Activated CD4-positive, alpha-beta T cell treated with anti-CD3 and anti-CD28 coated beads, Interleukin-2, amount 10 ng/mL, durations not matched to agents 7 days and 5 days (primary cell): ENCODE results near the gene PLEKHM3. TPM values are rescaled to one million over a fixed set of nuclear protein-coding genes. Genes with fewer than 3 reads are reported as not detected.

ENCODE experiments used
- CTCF ChIA-PET: fragments of 350-600 bp; sonication (Branson Sonifier 250); formaldehyde crosslinking; loops from one replicate; lab custom pipeline; 2021; ENCODE audit warnings: antibody characterized with exemption; lab: Charles Lee
- POLR2A ChIA-PET: fragments of 350-600 bp; sonication (Branson Sonifier 250); formaldehyde crosslinking; loops from one replicate; lab custom pipeline; 2021; ENCODE audit warnings: antibody characterized with exemption; lab: Charles Lee
- DNase-seq: peaks from one replicate; pipeline ENCODE4 v3.0.0-alpha.2; 2020
- H3K27ac Mint-ChIP-seq: one replicate; pipeline ENCODE4 v1.8.0; 2021; ENCODE audit warnings: mild to moderate bottlenecking, moderate library complexity, mixed read lengths
- H3K27me3 Mint-ChIP-seq: one replicate; pipeline ENCODE4 v1.8.0; 2021; ENCODE audit warnings: mixed read lengths
- H3K36me3 Mint-ChIP-seq: one replicate; pipeline ENCODE4 v1.8.0; 2021; ENCODE audit warnings: low read depth, mixed read lengths
- H3K4me1 Mint-ChIP-seq: one replicate; pipeline ENCODE4 v1.8.0; 2021; ENCODE audit warnings: mixed read lengths
- H3K4me3 Mint-ChIP-seq: one replicate; pipeline ENCODE4 v1.8.0; 2021; ENCODE audit warnings: mild to moderate bottlenecking, moderate library complexity, mixed read lengths
- H3K9me3 Mint-ChIP-seq: one replicate; pipeline ENCODE4 v1.8.0; 2021; ENCODE audit warnings: mixed read lengths
- total RNA-seq, 2 experiments: library from RNA; stranded (reverse); gene quantifications; one replicate each; pipeline ENCODE4 v1.2.3, GENCODE V29; 2021

PLEKHM3 gene
- 1 to 10 TPM; 6.7 to 7.7 TPM for total RNA-seq

GRCh38 chr2:208025037-208025813 lies at the start of gene PLEKHM3:
TSS of gene PLEKHM3 (minus strand) at chr2:208025527. CDS start at chr2:208001639, 23,888 bp downstream.
- peaks cover 2% of the 10 kb centered on the region for H3K36me3 Mint-ChIP-seq
- H3K4me1 Mint-ChIP-seq, result peaks cover 25% of the 10 kb centered on the region
- no peaks in the 10 kb centered on the region for H3K27me3 Mint-ChIP-seq
- peak within 1 kb of the TSS; percentile 93 for H3K27ac Mint-ChIP-seq
- DNase-seq, result peak; percentile 74
- H3K4me3 Mint-ChIP-seq, result peak within 1 kb of the TSS; percentile 94
- POLR2A ChIA-PET, result interaction anchor here (0.6 to 0.8 kb wide), 2 partner anchors 457 to 860 kb away, joined by 3 to 5 read pairs; no protein-coding TSS in a partner anchor
- H3K9me3 Mint-ChIP-seq, result no peaks in the 10 kb centered on the region
- CTCF ChIA-PET, result interaction anchor here (0.6 to 1.5 kb wide), 3 partner anchors 16 to 259 kb away, joined by 3 to 8 read pairs (median 4); no protein-coding TSS in a partner anchor

GRCh38 chr2:208074610-208075356 lies 49.5 kb upstream of the PLEKHM3 start:
- no peak overlapping the region for H3K4me3 Mint-ChIP-seq
- DNase-seq, result no peak
- H3K27ac Mint-ChIP-seq, result no peak overlapping the region
- no peaks in the 10 kb centered on the region for H3K36me3 Mint-ChIP-seq
- ChIA-PET POLR2A (no interaction called here), CTCF (interaction anchor here (1.0 kb wide), 1 partner anchor 9 kb away, joined by 3 read pairs; no protein-coding TSS in a partner anchor)
- no peaks in the 10 kb centered on the region for H3K4me1 Mint-ChIP-seq
- peaks cover 10% of the 10 kb centered on the region for H3K27me3 Mint-ChIP-seq
- no peaks in the 10 kb centered on the region for H3K9me3 Mint-ChIP-seq

GRCh38 chr2:208072250-208072892 lies 47.0 kb upstream of the PLEKHM3 start:
- H3K4me3 Mint-ChIP-seq, result no peak overlapping the region
- H3K4me1 Mint-ChIP-seq, result no peaks in the 10 kb centered on the region
- peak; percentile 67 for DNase-seq
- H3K27ac Mint-ChIP-seq, result no peak overlapping the region
- ChIA-PET CTCF (interaction anchor here (0.9 to 1.0 kb wide), 2 partner anchors 66 to 500 kb away, joined by 3 read pairs; no protein-coding TSS in a partner anchor), POLR2A (no interaction called here)
- no peaks in the 10 kb centered on the region for H3K36me3 Mint-ChIP-seq
- peaks cover 1% of the 10 kb centered on the region for H3K27me3 Mint-ChIP-seq
- H3K9me3 Mint-ChIP-seq, result no peaks in the 10 kb centered on the region

- ChIA-PET CTCF (interaction anchor here (1.5 kb wide), 1 partner anchor 13 kb away, joined by 3 read pairs; no protein-coding TSS in a partner anchor), POLR2A (no interaction called here)
- Mint-ChIP-seq H3K9me3 (no peaks in the 10 kb centered on the region), H3K36me3 (no peaks in the 10 kb centered on the region), H3K4me1 (no peaks in the 10 kb centered on the region), H3K27me3 (peaks cover under 1% of the 10 kb centered on the region), H3K27ac (no peak overlapping the region), H3K4me3 (no peak overlapping the region)
- no peak for DNase-seq
Observed at GRCh38 chr2:208069186-208069585, 43.9 kb upstream of the PLEKHM3 start.

GRCh38 chr2:208066016-208066415 lies 40.7 kb upstream of the PLEKHM3 start:
- POLR2A ChIA-PET, result no interaction called here
- no peak for DNase-seq
- Mint-ChIP-seq H3K27me3 (peaks cover 2% of the 10 kb centered on the region), H3K27ac (no peak overlapping the region), H3K9me3 (no peaks in the 10 kb centered on the region), H3K4me1 (no peaks in the 10 kb centered on the region), H3K4me3 (no peak overlapping the region), H3K36me3 (no peaks in the 10 kb centered on the region)
- CTCF ChIA-PET, result interaction anchor here (0.9 kb wide), 1 partner anchor 8 kb away, joined by 3 read pairs; no protein-coding TSS in a partner anchor

- Mint-ChIP-seq H3K36me3 (no peaks in the 10 kb centered on the region), H3K27me3 (peaks cover 2% of the 10 kb centered on the region), H3K9me3 (no peaks in the 10 kb centered on the region), H3K4me1 (no peaks in the 10 kb centered on the region), H3K27ac (no peak overlapping the region), H3K4me3 (no peak overlapping the region)
- no peak for DNase-seq
- CTCF ChIA-PET, result interaction anchor here (0.9 kb wide), 1 partner anchor 9 kb away, joined by 3 read pairs; no protein-coding TSS in a partner anchor
- POLR2A ChIA-PET, result no interaction called here
Observed at GRCh38 chr2:208065476-208065875, 40.1 kb upstream of the PLEKHM3 start.

GRCh38 chr2:208064220-208064961 lies 39.1 kb upstream of the PLEKHM3 start:
- peaks cover 2% of the 10 kb centered on the region for H3K27me3 Mint-ChIP-seq
- no peak for DNase-seq
- H3K9me3 Mint-ChIP-seq, result no peaks in the 10 kb centered on the region
- no peaks in the 10 kb centered on the region for H3K36me3 Mint-ChIP-seq
- no peaks in the 10 kb centered on the region for H3K4me1 Mint-ChIP-seq
- ChIA-PET POLR2A (no interaction called here), CTCF (no interaction called here)
- no peak overlapping the region for H3K27ac Mint-ChIP-seq
- H3K4me3 Mint-ChIP-seq, result no peak overlapping the region

- CTCF ChIA-PET, result no interaction called here
Observed at GRCh38 chr2:208062961-208063360, 37.6 kb upstream of the PLEKHM3 start.

GRCh38 chr2:208062113-208062512 lies 36.8 kb upstream of the PLEKHM3 start:
- Mint-ChIP-seq H3K27me3 (peaks cover 2% of the 10 kb centered on the region), H3K27ac (no peak overlapping the region), H3K4me1 (no peaks in the 10 kb centered on the region), H3K4me3 (no peak overlapping the region), H3K36me3 (no peaks in the 10 kb centered on the region), H3K9me3 (no peaks in the 10 kb centered on the region)
- ChIA-PET POLR2A (no interaction called here), CTCF (no interaction called here)
- DNase-seq, result peak; percentile 32

More at GRCh38 chr2:208062961-208063360, 37.6 kb upstream of the PLEKHM3 start:
- H3K9me3 Mint-ChIP-seq, result no peaks in the 10 kb centered on the region
- no peak for DNase-seq
- H3K4me3 Mint-ChIP-seq, result no peak overlapping the region
- H3K27me3 Mint-ChIP-seq, result peaks cover 2% of the 10 kb centered on the region
- H3K36me3 Mint-ChIP-seq, result no peaks in the 10 kb centered on the region
- POLR2A ChIA-PET, result no interaction called here
- H3K4me1 Mint-ChIP-seq, result no peaks in the 10 kb centered on the region
- no peak overlapping the region for H3K27ac Mint-ChIP-seq

GRCh38 chr2:208057108-208057507 lies 31.8 kb upstream of the PLEKHM3 start:
- Mint-ChIP-seq H3K36me3 (no peaks in the 10 kb centered on the region), H3K9me3 (no peaks in the 10 kb centered on the region), H3K4me1 (no peaks in the 10 kb centered on the region), H3K27me3 (peaks cover 2% of the 10 kb centered on the region), H3K4me3 (no peak overlapping the region), H3K27ac (no peak overlapping the region)
- ChIA-PET POLR2A (no interaction called here), CTCF (no interaction called here)
- no peak for DNase-seq

- CTCF ChIA-PET, result no interaction called here
- DNase-seq, result no peak
- no peak overlapping the region for H3K4me3 Mint-ChIP-seq
- H3K4me1 Mint-ChIP-seq, result no peaks in the 10 kb centered on the region
- H3K36me3 Mint-ChIP-seq, result no peaks in the 10 kb centered on the region
- peaks cover 13% of the 10 kb centered on the region for H3K27me3 Mint-ChIP-seq
- H3K27ac Mint-ChIP-seq, result no peak overlapping the region
- POLR2A ChIA-PET, result no interaction called here
- no peaks in the 10 kb centered on the region for H3K9me3 Mint-ChIP-seq
Observed at GRCh38 chr2:208049441-208049840, 24.1 kb upstream of the PLEKHM3 start.

GRCh38 chr2:208049006-208049405 lies 23.7 kb upstream of the PLEKHM3 start:
- Mint-ChIP-seq H3K9me3 (no peaks in the 10 kb centered on the region), H3K36me3 (no peaks in the 10 kb centered on the region), H3K27ac (no peak overlapping the region), H3K4me3 (no peak overlapping the region), H3K27me3 (peaks cover 13% of the 10 kb centered on the region), H3K4me1 (no peaks in the 10 kb centered on the region)
- ChIA-PET POLR2A (no interaction called here), CTCF (no interaction called here)
- no peak for DNase-seq
